ENCODE results near the gene TAGLN.
A peak's percentile ranks its signal among the peaks of the same experiment; 100 is the strongest.

The TAGLN gene

GRCh38 chr11:117239295-117239694 lies 40.1 kb downstream of the TAGLN start:
- Mint-ChIP-seq H3K4me3 (no peak overlapping the region), H3K27me3 (no peaks in the 10 kb centered on the region), H3K4me1 (peaks cover 2% of the 10 kb centered on the region), H3K27ac (no peak overlapping the region), H3K36me3 (ENCODE audit: low read depth) (peaks cover 16% of the 10 kb centered on the region), H3K9me3 (no peaks in the 10 kb centered on the region)
- DNase-seq = no peak
- ATAC-seq = no peak

- Mint-ChIP-seq H3K9me3 (no peaks in the 10 kb centered on the region), H3K36me3 (ENCODE audit: low read depth) (peaks cover 32% of the 10 kb centered on the region), H3K4me3 (no peak overlapping the region), H3K27ac (no peak overlapping the region), H3K27me3 (no peaks in the 10 kb centered on the region), H3K4me1 (no peaks in the 10 kb centered on the region)
- ATAC-seq (no peak), DNase-seq (no peak)
Observed at GRCh38 chr11:117248341-117248740, 49.2 kb downstream of the TAGLN start.

- Mint-ChIP-seq H3K27ac (no peak overlapping the region), H3K4me1 (no peaks in the 10 kb centered on the region), H3K4me3 (no peak overlapping the region), H3K27me3 (no peaks in the 10 kb centered on the region), H3K36me3 (ENCODE audit: low read depth) (peaks cover 32% of the 10 kb centered on the region), H3K9me3 (no peaks in the 10 kb centered on the region)
- ATAC-seq = no peak
- DNase-seq = no peak
Observed at GRCh38 chr11:117249571-117249970, 50.4 kb downstream of the TAGLN start.

- H3K27me3 Mint-ChIP-seq = no peaks in the 10 kb centered on the region
- H3K27ac Mint-ChIP-seq = no peak overlapping the region
- H3K36me3 Mint-ChIP-seq (ENCODE audit: low read depth) = peaks cover 25% of the 10 kb centered on the region
- ATAC-seq = no peak
- no peaks in the 10 kb centered on the region for H3K9me3 Mint-ChIP-seq
- peaks cover 1% of the 10 kb centered on the region for H3K4me1 Mint-ChIP-seq
- no peak for DNase-seq
- no peak overlapping the region for H3K4me3 Mint-ChIP-seq
Observed at GRCh38 chr11:117251506-117251905, 52.3 kb downstream of the TAGLN start.

- Mint-ChIP-seq H3K27ac (no peak overlapping the region), H3K4me3 (no peak overlapping the region), H3K36me3 (ENCODE audit: low read depth) (peaks cover 10% of the 10 kb centered on the region), H3K4me1 (peaks cover 4% of the 10 kb centered on the region), H3K9me3 (no peaks in the 10 kb centered on the region), H3K27me3 (no peaks in the 10 kb centered on the region)
- ATAC-seq (no peak), DNase-seq (no peak)
Observed at GRCh38 chr11:117255966-117256365, 56.8 kb downstream of the TAGLN start.

GRCh38 chr11:117256573-117256972 lies 57.4 kb downstream of the TAGLN start:
- Mint-ChIP-seq H3K36me3 (ENCODE audit: low read depth) (peaks cover 9% of the 10 kb centered on the region), H3K27me3 (no peaks in the 10 kb centered on the region), H3K9me3 (no peaks in the 10 kb centered on the region), H3K4me1 (peaks cover 4% of the 10 kb centered on the region), H3K27ac (no peak overlapping the region), H3K4me3 (no peak overlapping the region)
- DNase-seq (no peak), ATAC-seq (peak; percentile 81)

All from activated naive CD8-positive, alpha-beta T cell treated with anti-CD3 and anti-CD28 coated beads, Interleukin-2, amount 50 U/mL, for 24 hours (primary cell).